AG04450 (cell line): ENCODE results near the gene SETD5. TPM values are rescaled to one million over a fixed set of nuclear protein-coding genes. Genes with fewer than 3 reads are reported as not detected.

Experiments
- CTCF ChIA-PET: fragments of 300-600, 350-600 bp; formaldehyde crosslinking; extraction: SDS; loops from one replicate; lab custom pipeline; 2022; ENCODE audit warnings: antibody characterized with exemption, inconsistent platforms; lab: Charles Lee
- POLR2A ChIA-PET: fragments of 350-600 bp; formaldehyde crosslinking; extraction: SDS; loops from one replicate; lab custom pipeline; 2021; ENCODE audit warnings: antibody characterized with exemption, inconsistent platforms; lab: Yijun Ruan, JAX
- DNase-seq: peaks from one replicate; pipeline ENCODE4 v3.0.0-alpha.2; 2011; ENCODE audit warnings: low read depth, low spot score
- H3K27ac ChIP-seq: one replicate; pipeline ENCODE4 v1.5.1; 2012; ENCODE audit warnings: low read depth, low read length, control low read depth
- H3K27me3 ChIP-seq: one replicate; pipeline ENCODE4 v1.6.0; 2012; ENCODE audit warnings: low read length; ENCODE audit not compliant: control insufficient read depth, insufficient read depth
- H3K4me3 ChIP-seq: 2 replicates; pipeline ENCODE4 v1.5.1; 2011; ENCODE audit warnings: mild to moderate bottlenecking, low read depth, low read length, control low read depth
- H3K9me3 ChIP-seq: 2 replicates; pipeline ENCODE4 v1.5.1; 2012; ENCODE audit warnings: low read length; ENCODE audit not compliant: control insufficient read depth, insufficient read depth
- CTCF ChIP-seq: IDR thresholded peaks from 2 replicates; pipeline ENCODE4 v1.5.1; 2011; ENCODE audit warnings: low read depth, low read length, control low read depth, inconsistent platforms
- polyA plus RNA-seq: library from polyadenylated mRNA; depleted of rRNA; stranded (reverse); fragments of >200 nt; gene quantifications from 2 replicates; pipeline ENCODE4 v1.2.3, GENCODE V29; 2011

SETD5 gene
- polyA plus RNA-seq, 1 experiment: 75.0 TPM

GRCh38 chr3:9406856-9407626, 9.6 kb downstream of the SETD5 start:
- ChIA-PET CTCF (no interaction called here), POLR2A (no interaction called here)
- no peak for DNase-seq
- Histone ChIP-seq H3K27me3 (no peaks in the 10 kb centered on the region), H3K4me3 (no peak overlapping the region), H3K9me3 (no peaks in the 10 kb centered on the region), H3K27ac (no peak overlapping the region)
- no peak for TF ChIP-seq CTCF

GRCh38 chr3:9408061-9408460, 10.6 kb downstream of the SETD5 start:
- POLR2A ChIA-PET: interaction anchor here (1.5 kb wide), 1 partner anchor 11 kb away, joined by 8 read pairs; the partner anchor contains the start of gene SETD5
- no peak for DNase-seq
- H3K27ac ChIP-seq: no peak overlapping the region
- TF ChIP-seq CTCF: no peak
- no peaks in the 10 kb centered on the region for H3K27me3 ChIP-seq
- no peaks in the 10 kb centered on the region for H3K9me3 ChIP-seq
- CTCF ChIA-PET: interaction anchor here (0.6 kb wide), 1 partner anchor 11 kb away, joined by 5 read pairs; the partner anchor contains the start of gene SETD5
- H3K4me3 ChIP-seq: no peak overlapping the region

- Histone ChIP-seq H3K9me3 (no peaks in the 10 kb centered on the region), H3K27ac (no peak overlapping the region), H3K4me3 (no peak overlapping the region), H3K27me3 (no peaks in the 10 kb centered on the region)
- CTCF ChIA-PET: no interaction called here
- no peak for TF ChIP-seq CTCF
- no peak for DNase-seq
- POLR2A ChIA-PET: interaction anchor here (1.5 kb wide), 1 partner anchor 11 kb away, joined by 8 read pairs; the partner anchor contains the start of gene SETD5
Measured at GRCh38 chr3:9408546-9408945, 11.1 kb downstream of the SETD5 start.

GRCh38 chr3:9409981-9410854, 12.8 kb downstream of the SETD5 start:
- no peak for TF ChIP-seq CTCF
- CTCF ChIA-PET: interaction anchor here (1.3 kb wide), 1 partner anchor 57 kb away, joined by 4 read pairs; no protein-coding TSS in a partner anchor
- no peaks in the 10 kb centered on the region for H3K27me3 ChIP-seq
- no peaks in the 10 kb centered on the region for H3K9me3 ChIP-seq
- DNase-seq: no peak
- POLR2A ChIA-PET: interaction anchor here (1.8 kb wide), 1 partner anchor 13 kb away, joined by 6 read pairs; the partner anchor contains the start of gene SETD5
- H3K4me3 ChIP-seq: no peak overlapping the region
- H3K27ac ChIP-seq: no peak overlapping the region
